Adrenal gland (tissue), 5 donors: ENCODE data around the gene CDK10.

Experiments used
- POLR2A ChIP-seq, 2 donors: fragments of 450-650 bp; IDR thresholded peaks; one replicate each; pipeline ENCODE4 v1.6.1; 2017; ENCODE audit warnings: antibody characterized with exemption in 2 of 2, mild to moderate bottlenecking in 2 of 2, moderate library complexity in 1 of 2
- TF ChIP-seq, protein P1 (sequence below), 6 experiments: fragments of 450-650 bp in 4 of 6; fragments of 200-600 bp in 2 of 6; sonication (generic) in 1 of 6; IDR thresholded peaks; 1 replicate in 5 of 6; 2 replicates in 1 of 6; pipeline versions ENCODE4 v1.5.1 to v1.8.0; 2016 to 2021; ENCODE audit warnings: antibody characterized with exemption in 6 of 6, mild to moderate bottlenecking in 2 of 6, moderate library complexity in 1 of 6
- donor health status: DM: no; HTN: no; CAD: no.

DNA sequence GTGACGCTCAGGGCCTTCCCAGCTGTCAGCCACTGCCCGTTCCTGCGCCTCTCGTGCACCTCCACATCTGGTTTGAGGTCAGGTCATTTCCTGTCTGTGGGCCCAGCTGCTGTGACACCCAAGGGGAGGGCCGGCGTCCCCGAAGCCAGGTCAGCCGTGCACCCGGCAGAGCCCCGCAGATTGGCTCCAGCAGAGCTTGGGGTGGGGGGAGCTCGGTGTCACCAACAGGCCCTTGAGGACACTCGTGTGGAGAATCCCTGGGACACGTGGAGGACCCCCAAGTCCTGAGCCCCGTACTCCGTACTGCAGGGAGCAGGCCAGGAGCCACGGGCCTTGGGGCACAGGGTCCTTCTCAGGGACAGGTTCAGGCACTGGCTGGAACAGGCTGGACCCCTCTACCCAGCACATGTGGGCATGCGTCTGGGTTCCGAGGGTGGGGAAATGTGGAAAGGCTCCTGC is 10.2 kb downstream of the CDK10 start:
- TF ChIP-seq, protein P1, sequence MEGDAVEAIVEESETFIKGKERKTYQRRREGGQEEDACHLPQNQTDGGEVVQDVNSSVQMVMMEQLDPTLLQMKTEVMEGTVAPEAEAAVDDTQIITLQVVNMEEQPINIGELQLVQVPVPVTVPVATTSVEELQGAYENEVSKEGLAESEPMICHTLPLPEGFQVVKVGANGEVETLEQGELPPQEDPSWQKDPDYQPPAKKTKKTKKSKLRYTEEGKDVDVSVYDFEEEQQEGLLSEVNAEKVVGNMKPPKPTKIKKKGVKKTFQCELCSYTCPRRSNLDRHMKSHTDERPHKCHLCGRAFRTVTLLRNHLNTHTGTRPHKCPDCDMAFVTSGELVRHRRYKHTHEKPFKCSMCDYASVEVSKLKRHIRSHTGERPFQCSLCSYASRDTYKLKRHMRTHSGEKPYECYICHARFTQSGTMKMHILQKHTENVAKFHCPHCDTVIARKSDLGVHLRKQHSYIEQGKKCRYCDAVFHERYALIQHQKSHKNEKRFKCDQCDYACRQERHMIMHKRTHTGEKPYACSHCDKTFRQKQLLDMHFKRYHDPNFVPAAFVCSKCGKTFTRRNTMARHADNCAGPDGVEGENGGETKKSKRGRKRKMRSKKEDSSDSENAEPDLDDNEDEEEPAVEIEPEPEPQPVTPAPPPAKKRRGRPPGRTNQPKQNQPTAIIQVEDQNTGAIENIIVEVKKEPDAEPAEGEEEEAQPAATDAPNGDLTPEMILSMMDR (IDR thresholded peaks at IDR 0.05) = no peak
- no peak for TF ChIP-seq POLR2A (IDR thresholded peaks at IDR 0.05)
